HG03060 (cell line): ENCODE measurements around the gene CBLN2.

Experiments
- ATAC-seq: cut with Tn5 transposase; IDR thresholded peaks from one replicate; pipeline ENCODE4 v1.9.1; 2021; ENCODE audit warnings: low read depth, moderate number of reproducible peaks; ENCODE audit not compliant: unreplicated experiment

The CBLN2 gene

GRCh38 chr18:72544092-72544886, at the start of gene CBLN2:
CBLN2 (minus strand) TSS chr18:72544342; CDS start chr18:72542160, 2,182 bp downstream.
- ATAC-seq, result no peak

- no peak for ATAC-seq
These were observed 44.2 kb upstream of the CBLN2 start for GRCh38 chr18:72588360-72588759.

- ATAC-seq, result no peak
These were observed 40.6 kb upstream of the CBLN2 start for GRCh38 chr18:72584787-72585186.

GRCh38 chr18:72581976-72582375, 37.8 kb upstream of the CBLN2 start:
- ATAC-seq, result no peak

GRCh38 chr18:72572896-72573295, 28.8 kb upstream of the CBLN2 start:
- ATAC-seq, result no peak

- ATAC-seq, result no peak
These were observed 22.1 kb upstream of the CBLN2 start for GRCh38 chr18:72566290-72566689.

GRCh38 chr18:72555968-72556367, 11.8 kb upstream of the CBLN2 start:
- ATAC-seq, result no peak

GRCh38 chr18:72555101-72555500, 11.0 kb upstream of the CBLN2 start:
- no peak for ATAC-seq

GRCh38 chr18:72543357-72544055, 636 bp downstream of the CBLN2 start:
- ATAC-seq, result no peak

GRCh38 chr18:72542984-72543356, 1.2 kb downstream of the CBLN2 start:
- ATAC-seq, result no peak

GRCh38 chr18:72542342-72542741, 1.8 kb downstream of the CBLN2 start:
- ATAC-seq, result no peak

- no peak for ATAC-seq
These were observed 2.2 kb downstream of the CBLN2 start for GRCh38 chr18:72541871-72542332.

- no peak for ATAC-seq
These were observed 4.2 kb downstream of the CBLN2 start for GRCh38 chr18:72539901-72540300.

- ATAC-seq, result no peak
These were observed 13.5 kb downstream of the CBLN2 start for GRCh38 chr18:72530622-72531021.

GRCh38 chr18:72504866-72505265, 39.3 kb downstream of the CBLN2 start:
- no peak for ATAC-seq

GRCh38 chr18:72502671-72503431, 41.3 kb downstream of the CBLN2 start:
- ATAC-seq, result no peak

- no peak for ATAC-seq
These were observed 51.6 kb downstream of the CBLN2 start for GRCh38 chr18:72492497-72492896.
